Endothelial cell of umbilical vein (primary cell): ENCODE measurements around the gene SIX6. TPM values are rescaled to one million over a fixed set of nuclear protein-coding genes. Genes with fewer than 3 reads are reported as not detected.

Source experiments
- BruUV-seq: library from RNA; stranded (reverse); fragments of 400-500 nt; replicated peaks from 2 replicates; lab custom pipeline; 2021; lab: Mats Ljungman, UMichigan
- CTCF ChIA-PET: fragments of 300-600, 350-600 bp; sonication (Branson Sonifier 250); formaldehyde crosslinking; loops from one replicate; lab custom pipeline; 2021; ENCODE audit warnings: antibody characterized with exemption, inconsistent platforms; lab: Charles Lee
- POLR2A ChIA-PET: fragments of 300-600, 350-600 bp; sonication (Branson Sonifier 250); formaldehyde crosslinking; loops from one replicate; lab custom pipeline; 2021; ENCODE audit warnings: antibody characterized with exemption, inconsistent platforms; lab: Charles Lee
- DNase-seq: peaks from one replicate; pipeline ENCODE4 v3.0.0-alpha.2; 2011; ENCODE audit warnings: low read depth, low spot score
- FAIRE-seq: peaks from 2 replicates; lab custom pipeline; 2011; peaks lifted over from hg19 to GRCh38; lab: Jason Lieb, UNC
- H2AFZ ChIP-seq: 2 replicates; pipeline ENCODE4 v1.6.0; 2012; ENCODE audit warnings: low read depth, low read length, control low read depth, inconsistent platforms
- H3K27ac ChIP-seq: 2 replicates; pipeline ENCODE4 v1.5.1; 2011; ENCODE audit warnings: low read depth, mild to moderate bottlenecking, control low read depth, low read length, moderate library complexity; ENCODE audit not compliant: insufficient read depth
- H3K27me3 ChIP-seq, 2 experiments: 2 replicates each; pipeline versions ENCODE4 v1.6.0 to v1.6.1; 2011; ENCODE audit warnings: low read length in 2 of 2, mixed read lengths in 1 of 2; ENCODE audit not compliant: control insufficient read depth in 2 of 2, insufficient read depth in 2 of 2
- H3K36me3 ChIP-seq, 2 experiments: 2 replicates in 1 of 2; 3 replicates in 1 of 2; pipeline ENCODE4 v1.5.1; 2011; ENCODE audit warnings: low read length in 2 of 2, mild to moderate bottlenecking in 1 of 2, moderate library complexity in 1 of 2; ENCODE audit not compliant: control insufficient read depth in 2 of 2, insufficient read depth in 2 of 2; ENCODE audit errors: extremely low read depth in 1 of 2
- H3K4me1 ChIP-seq: 3 replicates; pipeline ENCODE4 v1.5.1; 2011; ENCODE audit warnings: mild to moderate bottlenecking, low read length; ENCODE audit not compliant: control insufficient read depth, insufficient read depth; ENCODE audit errors: extremely low read depth
- H3K4me2 ChIP-seq: 2 replicates; pipeline ENCODE4 v1.6.1; 2011; ENCODE audit warnings: low read length, control low read depth, mixed read lengths; ENCODE audit not compliant: insufficient read depth
- H3K4me3 ChIP-seq, 3 experiments: fragments of 200-600 bp in 1 of 3; sonication (generic), shearing (Covaris generic) in 1 of 3; replicated peaks in 1 of 3; 2 replicates each; pipeline ENCODE4 v1.5.1; 2011 to 2016; ENCODE audit warnings: control low read depth in 3 of 3, low read length in 3 of 3, mild to moderate bottlenecking in 2 of 3, inconsistent platforms in 1 of 3, low read depth in 1 of 3, moderate library complexity in 1 of 3; ENCODE audit not compliant: insufficient read depth in 1 of 3
- H3K79me2 ChIP-seq: 2 replicates; pipeline ENCODE4 v1.6.0; 2012; ENCODE audit warnings: low read length, inconsistent platforms; ENCODE audit not compliant: control insufficient read depth, insufficient read depth
- H3K9ac ChIP-seq: replicated peaks from 2 replicates; pipeline ENCODE3; 2011; ENCODE audit warnings: low read length, control low read depth; ENCODE audit not compliant: insufficient read depth; ENCODE audit errors: extremely low read depth
- H3K9me1 ChIP-seq: replicated peaks from 3 replicates; pipeline ENCODE4 v1.6.0; 2011; ENCODE audit warnings: mild to moderate bottlenecking, low read length; ENCODE audit not compliant: control insufficient read depth, insufficient read depth; ENCODE audit errors: extremely low read depth
- H3K9me3 ChIP-seq: replicated peaks from 2 replicates; pipeline ENCODE4 v1.5.1; 2012; ENCODE audit warnings: low read length, inconsistent platforms; ENCODE audit not compliant: control insufficient read depth, insufficient read depth
- H4K20me1 ChIP-seq: replicated peaks from 2 replicates; pipeline ENCODE3; 2011; ENCODE audit warnings: mild to moderate bottlenecking, low read length; ENCODE audit not compliant: control insufficient read depth, insufficient read depth; ENCODE audit errors: extremely low read depth
- EZH2 ChIP-seq: IDR thresholded peaks from 2 replicates; pipeline ENCODE4 v1.6.1; 2012; ENCODE audit warnings: borderline replicate concordance, low read depth, mild to moderate bottlenecking, moderate library complexity, low read length, inconsistent platforms; ENCODE audit not compliant: severe bottlenecking
- FOS ChIP-seq: IDR thresholded peaks from 2 replicates; pipeline ENCODE4 v1.6.1; 2011; ENCODE audit warnings: mild to moderate bottlenecking, low read length, moderate library complexity, borderline replicate concordance; ENCODE audit not compliant: insufficient read depth
- JUN ChIP-seq: IDR thresholded peaks from 2 replicates; pipeline ENCODE4 v1.6.1; 2011; ENCODE audit warnings: borderline replicate concordance, low read depth; ENCODE audit not compliant: insufficient read length, insufficient read depth
- MYC ChIP-seq: IDR thresholded peaks from one replicate; pipeline ENCODE4 v1.6.1; 2011; ENCODE audit warnings: mild to moderate bottlenecking, low read depth, low read length
- POLR2A ChIP-seq: IDR thresholded peaks from 2 replicates; pipeline ENCODE4 v1.6.1; 2012; ENCODE audit warnings: low read depth, mild to moderate bottlenecking, control low read depth, low read length
- POLR2AphosphoS5 ChIP-seq: IDR thresholded peaks from 2 replicates; pipeline ENCODE4 v1.6.1; 2012; ENCODE audit warnings: low read depth, mild to moderate bottlenecking, control low read depth, low read length, moderate library complexity; ENCODE audit not compliant: insufficient read depth
- dilution Hi-C: fragments of 300-500 bp; cut with MboI; formaldehyde crosslinking; loops from one replicate; pipeline ENCODE4 v1.15.0; 2019; ENCODE audit warnings: low sequenced_read_pairs; ENCODE audit not compliant: extremely low pct_ligation_motif_present
- intact Hi-C: fragments of 100-400 bp; cut with micrococcal nuclease; formaldehyde crosslinking; loops from one replicate; pipeline ENCODE4 v1.10.0; 2022
- polyA plus RNA-seq, 4 experiments: library from polyadenylated mRNA; depleted of rRNA in 3 of 4; stranded (reverse) in 3 of 4; unstranded in 1 of 4; fragments of >200 nt; gene quantifications; 2 replicates each; pipeline versions ENCODE4 v1.2.1 to v1.2.3, GENCODE V29; 2011 to 2012; ENCODE audit warnings: missing spikeins in 1 of 4
- total RNA-seq: library from RNA; stranded (reverse); gene quantifications from 2 replicates; pipeline ENCODE4 v1.2.3, GENCODE V29; 2021
- TF ChIP-seq, protein P1 (sequence below), 2 donors: IDR thresholded peaks; 1 replicate in 1 of 2; 2 replicates in 1 of 2; pipeline ENCODE4 v1.5.1; 2011; ENCODE audit warnings: low read length in 2 of 2, mild to moderate bottlenecking in 2 of 2, moderate library complexity in 2 of 2, control low read depth in 1 of 2, inconsistent platforms in 1 of 2, low read depth in 1 of 2; ENCODE audit not compliant: insufficient read depth in 1 of 2; ENCODE audit errors: extremely low read depth in 1 of 2
- TF ChIP-seq, protein P2 (sequence below): IDR thresholded peaks from 2 replicates; pipeline ENCODE4 v1.6.1; 2011; ENCODE audit not compliant: insufficient read depth, insufficient read length

Gene SIX6
- total and polyA plus RNA-seq, 2 donors (not counting 3 experiments of a cell fraction or from before 2014, with no cell fraction given): not detected

- no peaks in the 10 kb centered on the region for H3K79me2 ChIP-seq
- H3K4me3 ChIP-seq: no peak overlapping the region
- CTCF ChIA-PET: interaction anchor here (0.6 to 1.0 kb wide), 2 partner anchors 12 to 17 kb away, joined by 3 read pairs; partner anchors contain the start of gene C14orf39
- POLR2A ChIA-PET: no interaction called here
- H3K4me2 ChIP-seq: no peak overlapping the region
- no TSS peak for BruUV-seq
- no peak overlapping the region for H2AFZ ChIP-seq
- H3K9me3 ChIP-seq: no peaks in the 10 kb centered on the region
- FAIRE-seq (no peak), DNase-seq (no peak)
- H4K20me1 ChIP-seq: no peaks in the 10 kb centered on the region
- peaks cover 36 to 65% of the 10 kb centered on the region in 2 experiments for H3K27me3 ChIP-seq
- no peaks in the 10 kb centered on the region for H3K9me1 ChIP-seq
- H3K9ac ChIP-seq: no peak overlapping the region
- TF ChIP-seq EZH2 (no peak), MYC (no peak), JUN (no peak), FOS (no peak), POLR2A (no peak), POLR2AphosphoS5 (no peak)
- TF ChIP-seq, protein P1, sequence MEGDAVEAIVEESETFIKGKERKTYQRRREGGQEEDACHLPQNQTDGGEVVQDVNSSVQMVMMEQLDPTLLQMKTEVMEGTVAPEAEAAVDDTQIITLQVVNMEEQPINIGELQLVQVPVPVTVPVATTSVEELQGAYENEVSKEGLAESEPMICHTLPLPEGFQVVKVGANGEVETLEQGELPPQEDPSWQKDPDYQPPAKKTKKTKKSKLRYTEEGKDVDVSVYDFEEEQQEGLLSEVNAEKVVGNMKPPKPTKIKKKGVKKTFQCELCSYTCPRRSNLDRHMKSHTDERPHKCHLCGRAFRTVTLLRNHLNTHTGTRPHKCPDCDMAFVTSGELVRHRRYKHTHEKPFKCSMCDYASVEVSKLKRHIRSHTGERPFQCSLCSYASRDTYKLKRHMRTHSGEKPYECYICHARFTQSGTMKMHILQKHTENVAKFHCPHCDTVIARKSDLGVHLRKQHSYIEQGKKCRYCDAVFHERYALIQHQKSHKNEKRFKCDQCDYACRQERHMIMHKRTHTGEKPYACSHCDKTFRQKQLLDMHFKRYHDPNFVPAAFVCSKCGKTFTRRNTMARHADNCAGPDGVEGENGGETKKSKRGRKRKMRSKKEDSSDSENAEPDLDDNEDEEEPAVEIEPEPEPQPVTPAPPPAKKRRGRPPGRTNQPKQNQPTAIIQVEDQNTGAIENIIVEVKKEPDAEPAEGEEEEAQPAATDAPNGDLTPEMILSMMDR (IDR thresholded peaks at IDR 0.05; ENCODE audit: extremely low read depth in 1 of 2, insufficient read depth in 1 of 2, low read depth in 1 of 2, low read length in 2 of 2): no peak
- TF ChIP-seq, protein P2, sequence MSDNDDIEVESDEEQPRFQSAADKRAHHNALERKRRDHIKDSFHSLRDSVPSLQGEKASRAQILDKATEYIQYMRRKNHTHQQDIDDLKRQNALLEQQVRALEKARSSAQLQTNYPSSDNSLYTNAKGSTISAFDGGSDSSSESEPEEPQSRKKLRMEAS: no peak
- H3K4me1 ChIP-seq: no peaks in the 10 kb centered on the region
- H3K36me3 ChIP-seq: no peaks in the 10 kb centered on the region
- no peak overlapping the region for H3K27ac ChIP-seq
- intact Hi-C loops: no loop called here
- dilution Hi-C loops: no loop called here
Observed at GRCh38 chr14:60502541-60502940, 6.4 kb upstream of the SIX6 start.
